Activated CD8-positive, alpha-beta memory T cell treated with anti-CD3 and anti-CD28 coated beads, Interleukin-2, amount 50 U/mL, for 48 hours (primary cell): ENCODE measurements around the gene ACYP2.
"Not testable (repeated sequence)": the region's sequence is repeated elsewhere in the genome, so short reads cannot be mapped to it uniquely, and the experiment has no call there.

Experiments used
- DNase-seq: peaks from one replicate; pipeline ENCODE4 v3.0.0-alpha.2; 2020

Gene ACYP2

GRCh38 chr2:54275541-54275940 lies 160.1 kb downstream of the ACYP2 start:
- DNase-seq, result no peak

- DNase-seq, result no peak
These were observed 164.0 kb downstream of the ACYP2 start for GRCh38 chr2:54279385-54279784.

- no peak for DNase-seq
These were observed 169.4 kb downstream of the ACYP2 start for GRCh38 chr2:54284826-54285225.

GRCh38 chr2:54285451-54285850 lies 170.0 kb downstream of the ACYP2 start:
- DNase-seq, result no peak

- DNase-seq, result no peak
These were observed 172.1 kb downstream of the ACYP2 start for GRCh38 chr2:54287532-54287931.

GRCh38 chr2:54289917-54290316 lies 174.5 kb downstream of the ACYP2 start:
- DNase-seq, result no peak

- no peak for DNase-seq
These were observed 175.1 kb downstream of the ACYP2 start for GRCh38 chr2:54290356-54291025.

- not testable (repeated sequence) for DNase-seq
These were observed 179.2 kb downstream of the ACYP2 start for GRCh38 chr2:54294665-54295064.

GRCh38 chr2:54295911-54296310 lies 180.5 kb downstream of the ACYP2 start:
- DNase-seq, result no peak

- DNase-seq, result no peak
These were observed 183.1 kb downstream of the ACYP2 start for GRCh38 chr2:54298514-54298913.

- no peak for DNase-seq
These were observed 188.2 kb downstream of the ACYP2 start for GRCh38 chr2:54303631-54304030.

- DNase-seq, result no peak
These were observed 191.1 kb downstream of the ACYP2 start for GRCh38 chr2:54306556-54306955.

GRCh38 chr2:54308186-54308585 lies 192.8 kb downstream of the ACYP2 start:
- no peak for DNase-seq

GRCh38 chr2:54308782-54309181 lies 193.4 kb downstream of the ACYP2 start:
- no peak for DNase-seq

- DNase-seq, result no peak
These were observed 194.9 kb downstream of the ACYP2 start for GRCh38 chr2:54310311-54310710.

- DNase-seq, result no peak
These were observed 195.5 kb downstream of the ACYP2 start for GRCh38 chr2:54310961-54311360.

GRCh38 chr2:54313147-54313546 lies 197.7 kb downstream of the ACYP2 start:
- DNase-seq, result no peak

GRCh38 chr2:54317973-54318372 lies 202.6 kb downstream of the ACYP2 start:
- no peak for DNase-seq

GRCh38 chr2:54318821-54319220 lies 203.4 kb downstream of the ACYP2 start:
- no peak for DNase-seq

GRCh38 chr2:54321047-54321446 lies 205.6 kb downstream of the ACYP2 start:
- no peak for DNase-seq

- not testable (repeated sequence) for DNase-seq
These were observed 209.1 kb downstream of the ACYP2 start for GRCh38 chr2:54324517-54324916.

GRCh38 chr2:54325148-54325547 lies 209.7 kb downstream of the ACYP2 start:
- no peak for DNase-seq

- no peak for DNase-seq
These were observed 214.2 kb downstream of the ACYP2 start for GRCh38 chr2:54329482-54330161.

GRCh38 chr2:54330162-54330925 lies 214.9 kb downstream of the ACYP2 start:
- DNase-seq, result peak; percentile 91
